GM18873 (cell line): ENCODE measurements around the gene GALNT5.
A peak's percentile ranks its signal among the peaks of the same experiment; 100 is the strongest.
"Not testable (repeated sequence)": the region's sequence is repeated elsewhere in the genome, so short reads cannot be mapped to it uniquely, and the experiment has no call there.

Source experiments
- ATAC-seq: cut with Tn5 transposase; IDR thresholded peaks from one replicate; pipeline ENCODE4 v1.9.1; 2021; ENCODE audit warnings: mild to moderate bottlenecking, moderate library complexity, moderate number of reproducible peaks; ENCODE audit not compliant: unreplicated experiment, low FRiP score

The GALNT5 gene

GRCh38 chr2:157257312-157258252 lies at the start of gene GALNT5:
TSS of gene GALNT5 (plus strand) at chr2:157257705. CDS start at chr2:157258083, 378 bp downstream.
- ATAC-seq, result no peak

- no peak for ATAC-seq
Observed at GRCh38 chr2:157216286-157216965, 41.1 kb upstream of the GALNT5 start.

GRCh38 chr2:157217409-157217808 lies 40.1 kb upstream of the GALNT5 start:
- ATAC-seq, result no peak

- ATAC-seq, result no peak
Observed at GRCh38 chr2:157218911-157219310, 38.6 kb upstream of the GALNT5 start.

- ATAC-seq, result no peak
Observed at GRCh38 chr2:157220502-157220901, 37.0 kb upstream of the GALNT5 start.

- ATAC-seq, result no peak
Observed at GRCh38 chr2:157221394-157221988, 36.0 kb upstream of the GALNT5 start.

GRCh38 chr2:157223624-157224205 lies 33.8 kb upstream of the GALNT5 start:
- no peak for ATAC-seq

GRCh38 chr2:157224448-157224847 lies 33.1 kb upstream of the GALNT5 start:
- ATAC-seq, result not testable (repeated sequence)

GRCh38 chr2:157227592-157227991 lies 29.9 kb upstream of the GALNT5 start:
- no peak for ATAC-seq

GRCh38 chr2:157228946-157229345 lies 28.6 kb upstream of the GALNT5 start:
- no peak for ATAC-seq

- no peak for ATAC-seq
Observed at GRCh38 chr2:157229572-157229971, 27.9 kb upstream of the GALNT5 start.

- no peak for ATAC-seq
Observed at GRCh38 chr2:157231476-157231875, 26.0 kb upstream of the GALNT5 start.

- no peak for ATAC-seq
Observed at GRCh38 chr2:157233506-157233905, 24.0 kb upstream of the GALNT5 start.

- ATAC-seq, result no peak
Observed at GRCh38 chr2:157236404-157236803, 21.1 kb upstream of the GALNT5 start.

- ATAC-seq, result no peak
Observed at GRCh38 chr2:157238296-157238695, 19.2 kb upstream of the GALNT5 start.

GRCh38 chr2:157244691-157245090 lies 12.8 kb upstream of the GALNT5 start:
- no peak for ATAC-seq

GRCh38 chr2:157245144-157245840 lies 12.2 kb upstream of the GALNT5 start:
- no peak for ATAC-seq

GRCh38 chr2:157245846-157246764 lies 11.4 kb upstream of the GALNT5 start:
- peak; percentile 99 for ATAC-seq

- no peak for ATAC-seq
Observed at GRCh38 chr2:157246765-157247407, 10.6 kb upstream of the GALNT5 start.
